ENCODE data around the gene S100G.

GRCh38 chrX:16664074-16664473, 14.1 kb downstream of the S100G start:
- TF ChIP-seq, protein P1, sequence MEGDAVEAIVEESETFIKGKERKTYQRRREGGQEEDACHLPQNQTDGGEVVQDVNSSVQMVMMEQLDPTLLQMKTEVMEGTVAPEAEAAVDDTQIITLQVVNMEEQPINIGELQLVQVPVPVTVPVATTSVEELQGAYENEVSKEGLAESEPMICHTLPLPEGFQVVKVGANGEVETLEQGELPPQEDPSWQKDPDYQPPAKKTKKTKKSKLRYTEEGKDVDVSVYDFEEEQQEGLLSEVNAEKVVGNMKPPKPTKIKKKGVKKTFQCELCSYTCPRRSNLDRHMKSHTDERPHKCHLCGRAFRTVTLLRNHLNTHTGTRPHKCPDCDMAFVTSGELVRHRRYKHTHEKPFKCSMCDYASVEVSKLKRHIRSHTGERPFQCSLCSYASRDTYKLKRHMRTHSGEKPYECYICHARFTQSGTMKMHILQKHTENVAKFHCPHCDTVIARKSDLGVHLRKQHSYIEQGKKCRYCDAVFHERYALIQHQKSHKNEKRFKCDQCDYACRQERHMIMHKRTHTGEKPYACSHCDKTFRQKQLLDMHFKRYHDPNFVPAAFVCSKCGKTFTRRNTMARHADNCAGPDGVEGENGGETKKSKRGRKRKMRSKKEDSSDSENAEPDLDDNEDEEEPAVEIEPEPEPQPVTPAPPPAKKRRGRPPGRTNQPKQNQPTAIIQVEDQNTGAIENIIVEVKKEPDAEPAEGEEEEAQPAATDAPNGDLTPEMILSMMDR (IDR thresholded peaks at IDR 0.05; ENCODE audit: low read depth, low read length), result no peak
- TF ChIP-seq POLR2A (IDR thresholded peaks at IDR 0.05; ENCODE audit: extremely low read depth, insufficient read length), result no peak
- TF ChIP-seq MYC (IDR thresholded peaks at IDR 0.05; ENCODE audit: low read depth, low read length), result no peak
- TF ChIP-seq MAX (IDR thresholded peaks at IDR 0.05; ENCODE audit: low read depth, low read length), result no peak
